Ovary (tissue), 3 donors: ENCODE results near the gene UBR1.

Experiments used
- CTCF ChIP-seq, 3 donors: fragments of 450-650 bp in 2 of 3; fragments of 200-600 bp in 1 of 3; IDR thresholded peaks; one replicate each; pipeline versions ENCODE4 v1.5.1 to v1.8.0; 2016 to 2022; ENCODE audit warnings: antibody characterized with exemption in 3 of 3, mild to moderate bottlenecking in 1 of 3
- EP300 ChIP-seq: sonication (generic); formaldehyde crosslinking; IDR thresholded peaks from one replicate; pipeline ENCODE4 v1.6.1; 2017; ENCODE audit warnings: antibody characterized with exemption
- donor health status: DM: no; HTN: no; CAD: no.

DNA sequence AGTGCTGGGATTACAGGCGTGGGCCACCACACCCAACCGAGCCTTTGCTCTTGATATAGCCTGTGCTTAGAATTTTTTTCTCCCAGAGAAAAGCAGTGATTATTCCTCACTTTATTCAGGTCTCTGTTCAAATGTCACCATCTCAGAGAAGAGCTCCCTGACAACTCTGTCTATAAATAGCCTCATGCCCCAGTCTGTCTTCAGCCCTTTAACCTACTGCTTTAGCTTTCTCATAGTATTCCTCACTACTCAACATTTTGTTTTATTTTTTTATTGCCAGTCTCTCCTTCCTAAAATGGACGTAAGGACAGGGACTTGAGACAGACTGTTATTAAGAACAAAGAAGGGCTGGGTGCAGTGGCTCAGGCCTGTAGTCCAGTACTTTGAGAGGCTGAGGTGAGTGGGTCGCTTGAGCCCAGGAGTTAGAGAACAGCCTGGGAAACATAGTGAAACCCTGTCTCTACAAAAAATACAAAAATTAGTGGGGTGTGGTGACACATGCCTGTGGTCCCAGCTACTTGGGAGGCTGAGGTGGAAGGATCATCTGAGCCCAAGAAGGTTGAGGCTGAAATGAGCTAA, 106.5 kb downstream of the UBR1 start:
- TF ChIP-seq CTCF (IDR thresholded peaks at IDR 0.05) (no peak), EP300 (no peak)
